GM12875 (cell line): Measurements from ENCODE around the gene DGAT2.

ENCODE experiments used
- H3K4me3 ChIP-seq: one replicate; pipeline ENCODE4 v1.5.1; 2011; ENCODE audit warnings: low read depth, low read length, control low read depth
- CTCF ChIP-seq: IDR thresholded peaks from 2 replicates; pipeline ENCODE4 v1.5.1; 2011; ENCODE audit warnings: low read depth, mild to moderate bottlenecking, control low read depth, inconsistent platforms, low read length, moderate library complexity, borderline replicate concordance; ENCODE audit not compliant: insufficient read depth

DGAT2 gene

DNA sequence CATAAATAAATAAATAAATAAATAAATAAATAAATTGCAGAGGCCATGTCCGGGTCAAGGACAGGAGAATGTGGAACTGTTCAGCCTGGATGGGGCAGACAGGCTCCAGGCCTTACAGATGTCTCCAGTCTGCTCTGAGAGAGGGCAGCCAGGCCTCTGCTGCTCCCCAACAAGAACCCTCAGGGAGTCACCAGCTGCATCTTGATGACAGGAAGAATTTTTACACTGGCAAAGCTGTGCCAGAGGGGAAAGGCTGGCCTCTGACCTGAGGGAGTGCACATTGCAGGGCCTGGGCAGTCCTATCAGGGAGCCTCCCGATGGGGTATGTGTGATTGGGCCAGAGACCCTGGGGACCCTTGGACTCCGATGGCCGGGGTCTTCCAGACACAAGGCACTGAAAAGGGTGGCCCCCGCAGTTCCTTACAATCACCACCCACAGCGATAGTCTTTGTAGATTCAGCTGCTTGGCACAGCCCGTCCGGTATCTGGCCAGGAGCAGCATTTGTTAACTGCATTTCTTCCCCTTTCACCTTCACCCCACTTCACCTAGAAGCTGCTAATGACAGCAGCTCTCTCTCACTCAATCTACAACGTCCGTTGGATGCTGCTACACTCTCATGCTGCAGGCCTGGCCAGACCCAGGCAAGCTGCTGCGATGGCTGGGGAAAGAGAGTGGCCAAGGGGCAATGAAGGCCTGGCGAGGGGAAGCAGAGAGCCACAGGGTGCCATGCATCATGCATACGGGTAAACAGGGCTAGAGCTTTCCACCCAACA, 42.8 kb upstream of the DGAT2 start:
- no peak for TF ChIP-seq CTCF
- no peak overlapping the region for H3K4me3 ChIP-seq

- TF ChIP-seq CTCF = no peak
Observed at GRCh38 chr11:75728992-75729391, 39.6 kb upstream of the DGAT2 start.

GRCh38 chr11:75731095-75731494, 37.5 kb upstream of the DGAT2 start:
- no peak for TF ChIP-seq CTCF
- no peak overlapping the region for H3K4me3 ChIP-seq

More at GRCh38 chr11:75728992-75729391, 39.6 kb upstream of the DGAT2 start:
- no peak overlapping the region for H3K4me3 ChIP-seq

DNA sequence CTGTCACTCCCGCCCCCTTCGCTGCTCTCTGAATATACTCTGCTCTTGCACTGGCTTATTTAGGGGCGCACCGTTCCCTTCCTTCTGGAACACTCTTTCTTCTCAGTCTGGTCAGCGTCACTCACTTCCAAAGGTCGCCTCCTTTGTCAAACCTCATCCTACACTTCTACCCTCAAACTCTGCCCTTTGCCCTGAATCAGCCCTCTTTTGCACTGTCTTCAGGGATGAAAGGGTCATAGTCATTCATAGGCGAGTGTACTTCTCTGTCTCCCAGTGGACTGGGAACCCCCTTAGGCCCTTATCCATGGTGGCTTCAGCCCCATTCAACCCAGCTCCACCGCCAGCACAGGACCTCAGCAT, 35.5 kb upstream of the DGAT2 start:
- TF ChIP-seq CTCF = no peak
- no peak overlapping the region for H3K4me3 ChIP-seq

DNA sequence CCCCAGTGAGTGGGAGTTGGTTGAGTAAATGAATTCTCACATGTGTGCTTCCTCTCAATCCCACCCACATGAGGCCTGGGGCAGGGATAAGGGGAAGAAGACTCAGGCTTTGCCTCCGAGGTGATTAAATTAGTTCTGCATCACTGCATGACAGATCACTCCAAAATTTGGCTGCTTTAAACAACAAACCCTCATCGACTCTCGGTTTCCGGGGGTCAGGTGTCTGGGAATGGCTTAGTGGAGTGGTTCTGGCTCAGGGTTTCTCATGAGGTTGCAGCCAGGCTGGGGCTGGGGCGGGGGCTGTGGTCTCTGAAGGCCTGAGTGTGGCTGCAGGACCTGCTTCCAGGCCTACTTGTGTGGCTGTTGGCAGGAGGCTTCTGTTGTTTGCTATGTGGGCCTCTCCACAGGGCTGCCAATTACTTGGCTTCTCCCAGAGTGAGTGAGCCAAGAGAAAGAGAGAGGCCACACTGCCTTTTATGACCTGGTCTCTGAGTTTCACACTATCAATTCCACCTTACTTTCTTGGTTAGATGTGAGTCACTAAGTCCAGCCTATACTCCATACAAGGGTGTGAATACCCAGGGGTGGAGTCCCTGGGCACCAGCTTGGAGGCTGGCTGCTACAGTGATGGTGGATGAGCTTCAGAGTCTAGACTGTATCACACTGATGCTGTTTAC, 35.0 kb upstream of the DGAT2 start:
- H3K4me3 ChIP-seq = no peak overlapping the region
- no peak for TF ChIP-seq CTCF

- no peak overlapping the region for H3K4me3 ChIP-seq
- no peak for TF ChIP-seq CTCF
Observed at GRCh38 chr11:75734491-75735180, 33.9 kb upstream of the DGAT2 start.
